Limb (tissue), 2 donors: Measurements from ENCODE around the gene IL13.

Experiments
- DNase-seq, 2 donors: peaks; one replicate each; pipeline ENCODE4 v3.0.0-alpha.2; 2016; ENCODE audit errors: extremely low spot score in 2 of 2

IL13 gene

GRCh38 chr5:132655821-132656773 is 1.9 kb upstream of the IL13 start:
- peak in 1 of 2 donors; percentile 63 for DNase-seq

- no peak for DNase-seq
Measured at GRCh38 chr5:132656774-132657355, 1.1 kb upstream of the IL13 start.

- DNase-seq: no peak
Measured at GRCh38 chr5:132658381-132659302, 669 bp downstream of the IL13 start.

- no peak for DNase-seq
Measured at GRCh38 chr5:132659598-132660493, 1.9 kb downstream of the IL13 start.

GRCh38 chr5:132661231-132662003 is 3.4 kb downstream of the IL13 start:
- DNase-seq: no peak

- DNase-seq: no peak
Measured at GRCh38 chr5:132662004-132662401, 4.0 kb downstream of the IL13 start.

- no peak for DNase-seq
Measured at GRCh38 chr5:132662925-132663770, 5.2 kb downstream of the IL13 start.

GRCh38 chr5:132663771-132664695 is 6.1 kb downstream of the IL13 start:
- no peak for DNase-seq

- no peak for DNase-seq
Measured at GRCh38 chr5:132664696-132665209, 6.8 kb downstream of the IL13 start.

GRCh38 chr5:132665574-132666080 is 7.7 kb downstream of the IL13 start:
- DNase-seq: no peak

GRCh38 chr5:132666310-132667123 is 8.5 kb downstream of the IL13 start:
- DNase-seq: no peak

GRCh38 chr5:132667309-132667708 is 9.3 kb downstream of the IL13 start:
- DNase-seq: no peak

GRCh38 chr5:132667761-132668705 is 10.1 kb downstream of the IL13 start:
- no peak for DNase-seq

GRCh38 chr5:132668706-132669454 is 10.9 kb downstream of the IL13 start:
- no peak for DNase-seq

- no peak for DNase-seq
Measured at GRCh38 chr5:132669455-132669820, 11.5 kb downstream of the IL13 start.
